Bladder microvascular endothelial cell (primary cell): ENCODE results near the gene SNX17. TPM values are rescaled to one million over a fixed set of nuclear protein-coding genes. Genes with fewer than 3 reads are reported as not detected.

Experiments used
- total RNA-seq: library from RNA; depleted of rRNA; stranded (reverse); fragments of >200 nt; gene quantifications from 2 replicates; pipeline ENCODE4 v1.2.3, GENCODE V29; 2014

Gene SNX17, protein sequence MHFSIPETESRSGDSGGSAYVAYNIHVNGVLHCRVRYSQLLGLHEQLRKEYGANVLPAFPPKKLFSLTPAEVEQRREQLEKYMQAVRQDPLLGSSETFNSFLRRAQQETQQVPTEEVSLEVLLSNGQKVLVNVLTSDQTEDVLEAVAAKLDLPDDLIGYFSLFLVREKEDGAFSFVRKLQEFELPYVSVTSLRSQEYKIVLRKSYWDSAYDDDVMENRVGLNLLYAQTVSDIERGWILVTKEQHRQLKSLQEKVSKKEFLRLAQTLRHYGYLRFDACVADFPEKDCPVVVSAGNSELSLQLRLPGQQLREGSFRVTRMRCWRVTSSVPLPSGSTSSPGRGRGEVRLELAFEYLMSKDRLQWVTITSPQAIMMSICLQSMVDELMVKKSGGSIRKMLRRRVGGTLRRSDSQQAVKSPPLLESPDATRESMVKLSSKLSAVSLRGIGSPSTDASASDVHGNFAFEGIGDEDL
- total RNA-seq, result 99.7 and 119 TPM in 2 replicates

DNA sequence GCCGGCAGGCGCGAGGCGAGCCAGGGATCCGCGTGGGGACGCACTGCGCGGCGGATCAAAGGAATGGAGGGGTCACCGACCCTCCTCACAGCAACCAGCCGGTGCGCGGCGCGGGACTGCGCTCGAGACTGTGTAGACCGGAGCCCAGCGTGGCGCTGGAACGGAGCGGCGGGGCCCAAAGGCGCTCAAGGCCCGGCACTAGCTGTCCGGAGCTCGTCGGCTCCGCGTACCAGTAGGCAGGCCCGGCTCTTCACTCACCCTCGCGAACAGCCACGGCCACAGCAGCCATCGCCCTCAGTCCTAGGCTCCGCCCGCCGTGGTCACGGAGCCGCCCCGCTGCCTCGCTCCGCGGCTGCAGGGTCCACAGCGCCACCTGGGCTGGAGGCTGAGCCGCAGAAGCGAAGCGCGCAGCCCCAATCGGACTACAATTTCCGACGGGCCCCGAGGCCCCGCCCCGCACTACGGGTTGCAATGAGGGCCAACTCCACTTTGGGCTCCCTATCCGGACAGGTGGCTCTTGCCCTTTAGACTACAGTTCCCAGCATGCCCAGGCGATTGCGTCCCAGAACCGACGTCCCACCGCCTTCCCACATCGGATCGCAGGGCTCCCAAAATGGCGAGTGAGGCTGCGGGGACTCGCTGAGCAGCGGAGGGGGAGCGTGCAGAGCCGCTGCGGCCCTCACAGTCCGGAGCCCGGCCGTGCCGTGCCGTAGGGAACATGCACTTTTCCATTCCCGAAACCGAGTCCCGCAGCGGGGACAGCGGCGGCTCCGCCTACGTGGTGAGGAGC is at the start of gene SNX17, which contains the start of gene EIF2B4:
SNX17 (plus strand) TSS at position 591 of the 790 bp plus-strand sequence; CDS start at position 719, 128 bp downstream.
EIF2B4 (minus strand) TSS at position 313 of the 790 bp plus-strand sequence; CDS start at position 289, 24 bp downstream.

DNA sequence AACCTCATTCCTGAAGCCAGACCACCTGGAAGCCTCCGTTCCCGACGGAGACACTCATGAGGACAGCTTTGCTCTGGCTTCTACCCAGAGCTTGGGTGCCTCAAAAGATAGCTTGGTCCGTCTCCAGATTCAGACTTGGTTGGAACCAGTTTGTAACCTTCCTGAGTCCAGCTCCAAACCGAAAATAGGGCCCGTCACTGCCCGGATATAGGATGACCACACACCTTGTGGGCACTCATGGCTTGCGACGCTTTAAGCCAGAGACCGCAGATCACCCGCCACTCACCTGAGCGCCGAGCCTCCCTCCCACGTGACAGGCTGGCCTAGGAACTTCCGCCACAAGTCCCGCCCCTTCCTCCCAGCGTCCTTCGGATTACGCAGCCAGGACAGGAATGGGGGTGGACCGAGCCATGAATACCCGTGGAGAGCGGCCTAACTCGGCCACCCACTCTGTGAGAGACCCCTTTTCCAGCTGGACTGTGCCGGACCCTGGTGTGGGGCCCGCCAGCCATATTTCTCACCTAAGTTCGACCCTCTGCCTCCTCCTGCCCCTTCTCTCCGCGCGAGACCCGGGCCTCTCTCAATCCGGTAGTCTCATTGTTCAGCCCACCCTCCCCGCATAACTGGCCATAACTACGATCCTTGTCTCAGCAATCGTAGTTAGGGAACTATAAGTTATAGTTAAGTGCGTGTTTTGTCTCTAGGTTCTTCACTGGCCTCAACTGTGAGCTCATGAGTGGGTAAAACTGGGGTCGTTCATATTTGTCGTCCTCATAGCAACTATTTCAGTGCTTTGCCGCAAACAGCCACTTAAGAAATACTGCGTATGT is 47.4 kb upstream of the SNX17 start, which contains the start of gene MPV17:
MPV17 (minus strand) TSS at position 332 of the 830 bp plus-strand sequence. CDS start 580 bp downstream, outside the sequence.

DNA sequence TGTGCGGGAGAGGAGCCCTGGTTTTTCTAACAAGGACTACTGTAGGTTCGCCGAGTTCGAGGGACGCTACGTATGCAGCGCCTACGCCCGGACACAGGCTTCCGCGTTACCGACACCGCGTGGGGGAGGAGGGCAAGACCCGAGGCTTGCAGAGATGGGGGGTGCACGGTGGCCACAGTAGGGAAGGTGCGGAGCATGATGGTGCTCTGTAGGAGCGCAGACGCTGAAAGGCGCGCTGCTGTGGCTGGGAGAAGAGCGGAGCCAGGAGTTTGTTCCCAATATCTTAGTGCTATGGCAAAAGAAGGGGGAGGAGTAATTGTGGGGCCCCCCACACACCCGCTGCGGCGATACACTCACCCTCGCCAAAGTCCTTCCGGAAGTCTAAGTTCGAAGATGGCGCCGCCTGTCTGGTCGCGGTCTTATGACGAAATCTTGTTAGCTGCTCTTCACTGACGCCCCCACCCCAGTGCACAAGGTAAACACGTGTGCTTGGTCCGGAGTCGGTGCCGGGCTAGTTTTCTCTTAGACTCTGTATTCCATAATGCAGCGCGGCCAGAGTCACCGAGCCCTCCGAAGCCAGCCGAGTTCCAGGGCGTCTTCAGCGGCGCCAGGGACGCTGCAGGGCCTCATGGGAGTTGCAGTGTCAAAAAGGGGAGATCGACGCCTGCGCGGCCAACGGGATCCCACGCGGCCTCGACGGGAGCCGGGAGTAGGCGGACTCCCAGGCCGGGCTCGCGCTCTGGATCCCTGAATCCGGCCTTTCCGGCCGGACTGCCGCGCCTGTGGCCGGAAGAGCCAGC is 13.8 kb upstream of the SNX17 start, which contains the start of gene GTF3C2:
GTF3C2 (minus strand) TSS at position 383 of the 800 bp plus-strand sequence. CDS start 13,210 bp downstream, outside the sequence.

DNA sequence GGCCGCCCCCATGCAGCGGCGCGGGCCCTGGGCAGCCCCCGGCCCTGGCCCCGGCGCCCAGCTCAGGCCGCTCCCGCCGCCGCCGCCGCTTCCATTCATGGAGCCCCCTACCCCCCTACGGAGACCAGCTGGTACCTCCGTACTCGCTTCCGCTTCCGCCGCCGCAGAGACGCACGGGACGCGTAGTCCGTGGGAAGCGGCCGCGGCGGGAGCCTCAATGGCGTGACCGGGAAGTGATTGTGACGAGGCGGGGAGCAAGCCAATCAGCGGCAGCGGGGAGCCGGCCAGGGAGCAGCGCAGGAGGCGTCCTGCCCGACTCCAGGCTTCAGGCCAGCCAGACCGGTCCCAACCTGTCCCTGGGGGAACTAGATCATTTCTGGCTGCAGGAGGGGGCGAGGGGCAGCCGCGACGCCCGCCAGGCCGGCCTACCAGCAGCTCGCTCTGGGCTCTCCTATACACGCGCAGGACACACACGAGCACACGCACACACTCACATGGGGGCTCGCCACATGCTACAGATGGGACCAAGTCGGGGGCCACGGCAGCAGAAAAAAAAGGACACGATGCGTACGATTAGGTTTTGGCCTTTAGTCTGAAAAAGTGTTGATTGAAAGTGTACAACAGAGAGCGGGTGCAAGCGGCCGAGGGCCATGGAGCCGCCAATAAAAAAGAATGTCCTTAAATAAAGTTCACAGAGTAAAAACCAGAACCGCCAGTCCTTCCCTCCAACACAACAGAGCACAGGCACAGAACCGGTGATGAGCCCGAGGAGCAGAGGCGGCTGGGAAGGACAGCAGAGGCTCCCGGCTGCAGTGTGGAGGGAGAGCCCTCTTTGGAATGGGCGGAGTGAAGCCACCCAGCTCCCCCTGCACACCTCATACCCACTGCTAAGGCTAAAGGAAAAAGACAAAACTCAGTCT is 10.5 kb downstream of the SNX17 start, which contains the start of gene ZNF513:
ZNF513 (minus strand) TSS at position 109 of the 920 bp plus-strand sequence. CDS start 208 bp downstream, outside the sequence.

DNA sequence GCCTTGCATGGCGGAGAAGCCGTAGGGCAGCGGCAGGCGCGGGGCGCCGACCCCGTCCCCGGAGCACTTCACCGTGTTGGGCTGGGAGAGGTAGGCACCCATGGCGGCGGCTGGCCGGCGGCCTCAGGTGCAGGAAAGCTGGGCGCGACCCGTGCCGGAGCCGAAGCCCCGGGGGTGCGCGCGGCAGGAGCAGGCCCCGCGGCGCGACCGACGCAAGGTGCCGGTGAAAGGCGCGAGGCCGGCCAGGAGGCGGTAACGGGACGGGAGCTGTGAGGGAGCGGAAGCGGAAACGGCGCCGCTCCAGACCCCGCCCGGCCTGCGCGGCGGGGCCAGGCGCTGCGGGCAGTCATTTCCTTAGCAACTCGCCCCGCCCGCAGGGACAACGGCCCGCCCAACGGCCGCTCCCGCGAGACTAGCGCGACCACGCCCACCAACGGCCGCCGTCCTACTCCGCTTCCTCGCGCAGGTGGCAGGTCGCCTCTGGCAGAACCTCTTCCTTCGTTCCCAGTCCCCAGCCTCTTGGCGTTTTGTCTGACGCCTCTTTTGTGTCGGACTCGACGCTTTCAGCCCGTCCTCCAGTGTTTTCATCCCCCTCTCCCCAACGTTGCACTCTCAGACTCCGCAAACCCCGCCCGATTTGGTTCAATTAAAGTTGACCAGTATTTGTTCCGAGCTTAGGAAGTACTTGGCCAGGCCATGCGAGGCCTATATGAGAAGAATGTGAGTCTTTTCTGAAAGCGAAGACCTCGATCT is 39.1 kb downstream of the SNX17 start, which contains the start of gene PPM1G:
PPM1G (minus strand) TSS at position 271 of the 753 bp plus-strand sequence; CDS start at position 102, 169 bp downstream.

Other genes with a start within 250 kb of the SNX17 start
- 0.06 TPM in 1 of 2 replicates, not detected in the other for gene ABHD1, start 246.8 kb upstream of the SNX17 start, total RNA-seq
- 23.2 and 61.4 TPM in 2 replicates for gene PREB, start 236.0 kb upstream of the SNX17 start, total RNA-seq
- not detected in 2 replicates for gene PRR30, start 231.2 kb upstream of the SNX17 start, total RNA-seq
- not detected in 2 replicates for gene TCF23, start 221.6 kb upstream of the SNX17 start, total RNA-seq
- gene ATRAID, start 158.6 kb upstream of the SNX17 start, total RNA-seq, result 95.0 and 112 TPM in 2 replicates
- 10.7 and 57.2 TPM in 2 replicates for gene SLC5A6, start 158.3 kb upstream of the SNX17 start, total RNA-seq
- 27.0 and 81.6 TPM in 2 replicates for gene CAD, start 153.2 kb upstream of the SNX17 start, total RNA-seq
- gene SLC30A3, start 107.6 kb upstream of the SNX17 start, total RNA-seq, result 0.81 and 34.7 TPM in 2 replicates
- gene DNAJC5G, start 95.2 kb upstream of the SNX17 start, total RNA-seq, result 0.16 and 4.4 TPM in 2 replicates
- 3.1 TPM in 1 of 2 replicates, not detected in the other for gene TRIM54, start 88.2 kb upstream of the SNX17 start, total RNA-seq
- 0.44 and 0.49 TPM in 2 replicates for gene UCN, start 62.2 kb upstream of the SNX17 start, total RNA-seq
- 32.4 and 55.7 TPM in 2 replicates for gene MPV17, start 47.5 kb upstream of the SNX17 start, total RNA-seq
- gene GTF3C2, start 13.9 kb upstream of the SNX17 start, total RNA-seq, result 18.3 and 38.1 TPM in 2 replicates
- 22.7 and 28.9 TPM in 2 replicates for gene EIF2B4, start 278 bp upstream of the SNX17 start, total RNA-seq
- gene ZNF513, start 10.1 kb downstream of the SNX17 start, total RNA-seq, result 5.2 and 9.3 TPM in 2 replicates
- gene PPM1G, start 39.0 kb downstream of the SNX17 start, total RNA-seq, result 113 and 147 TPM in 2 replicates
- 87.1 and 120 TPM in 2 replicates for gene NRBP1, start 58.0 kb downstream of the SNX17 start, total RNA-seq
- gene KRTCAP3, start 71.8 kb downstream of the SNX17 start, total RNA-seq, result 0.44 and 0.49 TPM in 2 replicates
- gene IFT172, start 119.1 kb downstream of the SNX17 start, total RNA-seq, result 12.0 and 20.0 TPM in 2 replicates
- gene FNDC4, start 124.6 kb downstream of the SNX17 start, total RNA-seq, result 11.6 and 14.6 TPM in 2 replicates
- gene GCKR, start 126.2 kb downstream of the SNX17 start, total RNA-seq, result under 0.01 and 0.19 TPM in 2 replicates
- gene ZNF512, start 212.4 kb downstream of the SNX17 start, total RNA-seq, result 11.2 and 26.9 TPM in 2 replicates